CD14-positive monocyte (primary cell): Measurements from ENCODE around the gene AXL. TPM values are rescaled to one million over a fixed set of nuclear protein-coding genes. Genes with fewer than 3 reads are reported as not detected.

Experiments
- DNase-seq, 3 donors: peaks; one replicate each; pipeline ENCODE4 v3.0.0-alpha.2; 2011 to 2022
- H2AFZ ChIP-seq: 2 replicates; pipeline ENCODE4 v1.6.0; 2012; ENCODE audit warnings: mild to moderate bottlenecking, low read depth, low read length, inconsistent platforms; ENCODE audit not compliant: insufficient read depth, poor library complexity, severe bottlenecking
- H3K27ac ChIP-seq, 2 donors: 1 replicate in 1 of 2; 2 replicates in 1 of 2; pipeline ENCODE4 v1.5.1; 2012 to 2013; ENCODE audit warnings: low read length in 2 of 2, control low read depth in 1 of 2, inconsistent platforms in 1 of 2, low read depth in 1 of 2, mild to moderate bottlenecking in 1 of 2
- H3K27me3 ChIP-seq, 2 donors: one replicate each; pipeline versions ENCODE4 v1.6.0 to v1.6.1; 2011 to 2013; ENCODE audit warnings: low read length in 2 of 2; ENCODE audit not compliant: control insufficient read depth in 2 of 2, insufficient read depth in 2 of 2
- H3K36me3 ChIP-seq, 2 donors: replicated peaks in 1 of 2; 1 replicate in 1 of 2; 2 replicates in 1 of 2; pipeline versions ENCODE4 v1.5.1 to v1.6.1; 2012 to 2013; ENCODE audit warnings: low read length in 2 of 2, control low read depth in 1 of 2, inconsistent platforms in 1 of 2, mild to moderate bottlenecking in 1 of 2; ENCODE audit not compliant: insufficient read depth in 2 of 2, control insufficient read depth in 1 of 2
- H3K4me1 ChIP-seq, 2 donors: 1 replicate in 1 of 2; 2 replicates in 1 of 2; pipeline versions ENCODE4 v1.5.1 to v1.6.1; 2012 to 2013; ENCODE audit warnings: low read length in 2 of 2, control low read depth in 1 of 2, inconsistent platforms in 1 of 2, mild to moderate bottlenecking in 1 of 2, moderate library complexity in 1 of 2; ENCODE audit not compliant: insufficient read depth in 2 of 2, control insufficient read depth in 1 of 2
- H3K4me2 ChIP-seq: replicated peaks from 2 replicates; pipeline ENCODE3; 2012; ENCODE audit warnings: low read length, moderate library complexity, mild to moderate bottlenecking; ENCODE audit not compliant: poor library complexity, severe bottlenecking; ENCODE audit errors: extremely low read depth
- H3K4me3 ChIP-seq, 3 experiments: fragments of 200-600 bp in 1 of 3; sonication (generic) in 1 of 3; replicated peaks in 1 of 3; 1 replicate in 2 of 3; 2 replicates in 1 of 3; pipeline ENCODE4 v1.5.1; 2011 to 2013; ENCODE audit warnings: low read length in 3 of 3, mild to moderate bottlenecking in 3 of 3, control low read depth in 2 of 3, low read depth in 2 of 3, inconsistent platforms in 1 of 3, moderate library complexity in 1 of 3
- H3K79me2 ChIP-seq: 2 replicates; pipeline ENCODE4 v1.6.0; 2012; ENCODE audit warnings: mild to moderate bottlenecking, control low read depth, inconsistent platforms, low read length, moderate library complexity; ENCODE audit not compliant: insufficient read depth
- H3K9ac ChIP-seq: 2 replicates; pipeline ENCODE4 v1.6.0; 2017; ENCODE audit warnings: low read length, mild to moderate bottlenecking; ENCODE audit not compliant: insufficient read depth, poor library complexity, severe bottlenecking
- H3K9me3 ChIP-seq, 2 donors: replicated peaks in 1 of 2; 1 replicate in 1 of 2; 2 replicates in 1 of 2; pipeline versions ENCODE4 v1.5.1 to v1.6.1; 2012 to 2013; ENCODE audit warnings: low read length in 2 of 2, control low read depth in 1 of 2; ENCODE audit not compliant: control insufficient read depth in 1 of 2, insufficient read depth in 1 of 2
- H4K20me1 ChIP-seq: 2 replicates; pipeline ENCODE4 v1.6.0; 2012; ENCODE audit warnings: mild to moderate bottlenecking, low read length, control low read depth, moderate library complexity; ENCODE audit not compliant: insufficient read depth
- H3K27ac Mint-ChIP-seq, 7 donors: one replicate each; pipeline ENCODE4 v1.8.0; 2020; ENCODE audit warnings: mild to moderate bottlenecking in 7 of 7, mixed read lengths in 7 of 7, moderate library complexity in 6 of 7, inconsistent platforms in 2 of 7
- H3K27me3 Mint-ChIP-seq, 3 donors: one replicate each; pipeline ENCODE4 v1.8.0; 2021 to 2022; ENCODE audit warnings: low read depth in 3 of 3, mild to moderate bottlenecking in 3 of 3, mixed read lengths in 3 of 3, moderate library complexity in 3 of 3, inconsistent platforms in 1 of 3
- H3K36me3 Mint-ChIP-seq, 2 donors: one replicate each; pipeline ENCODE4 v1.8.0; 2020; ENCODE audit warnings: mixed read lengths in 2 of 2, inconsistent platforms in 1 of 2, mild to moderate bottlenecking in 1 of 2
- H3K4me1 Mint-ChIP-seq: one replicate; pipeline ENCODE4 v1.8.0; 2020; ENCODE audit warnings: mild to moderate bottlenecking, mixed read lengths
- H3K4me3 Mint-ChIP-seq, 2 donors: one replicate each; pipeline ENCODE4 v1.8.0; 2020; ENCODE audit warnings: mild to moderate bottlenecking in 2 of 2, mixed read lengths in 2 of 2, moderate library complexity in 1 of 2
- H3K9me3 Mint-ChIP-seq, 7 donors: one replicate each; pipeline ENCODE4 v1.8.0; 2020 to 2022; ENCODE audit warnings: mixed read lengths in 7 of 7, mild to moderate bottlenecking in 6 of 7, moderate library complexity in 6 of 7, inconsistent platforms in 2 of 7
- CTCF ChIP-seq: fragments of 200-600 bp; IDR thresholded peaks from one replicate; pipeline ENCODE4 v1.8.0; 2022; ENCODE audit warnings: antibody characterized with exemption, mild to moderate bottlenecking
- WGBS: methylation state at CpG from one replicate; pipeline ENCODE4 v1.1.5; 2013; ENCODE audit warnings: missing lambda C conversion rate; ENCODE audit not compliant: insufficient coverage; 5-methylcytosine and 5-hydroxymethylcytosine counted together
- intact Hi-C, 2 donors: fragments of 100-400 bp; cut with micrococcal nuclease; formaldehyde crosslinking; loops; one replicate each; pipeline versions ENCODE4 v1.15.0 to v1.15.1; 2023
- polyA plus RNA-seq, 3 donors: library from polyadenylated mRNA; depleted of rRNA in 1 of 3; unstranded in 2 of 3; stranded (reverse) in 1 of 3; fragments of 300-500 nt in 2 of 3; fragments of >200 nt in 1 of 3; fragmentation: Illumina TruSeq in 2 of 3; gene quantifications; 1 replicate in 2 of 3; 2 replicates in 1 of 3; pipeline ENCODE4 v1.2.3, GENCODE V29; 2012 to 2021

AXL gene
- polyA plus RNA-seq, 3 donors: 0.05 to 0.07 TPM; not detected in 1

- Histone ChIP-seq H4K20me1 (peaks cover 48% of the 10 kb centered on the region), H3K79me2 (peaks cover 60% of the 10 kb centered on the region), H3K4me3 (peak overlapping the region; percentile 84 to 85 (median 85)), H2AFZ (peak overlapping the region; percentile 82), H3K27ac (peak overlapping the region; percentile 83 to 95), H3K4me2 (peak overlapping the region; percentile 83), H3K9ac (peak overlapping the region; percentile 86), H3K4me1 (peaks cover 50 to 64% of the 10 kb centered on the region in 2 donors), H3K36me3 (peaks cover 32 to 47% of the 10 kb centered on the region in 2 donors), H3K9me3 (no peaks in the 10 kb centered on the region), H3K27me3 (no peaks in the 10 kb centered on the region)
- Mint-ChIP-seq H3K4me3 (peak overlapping the region; percentile 95 to 99), H3K9me3 (peaks cover 0 to 3% (median 0%) of the 10 kb centered on the region in 7 donors), H3K36me3 (peaks cover 46 to 61% of the 10 kb centered on the region in 2 donors), H3K27me3 (no peaks in the 10 kb centered on the region), H3K4me1 (peaks cover 72% of the 10 kb centered on the region), H3K27ac (peak overlapping the region; percentile 97 to 100 (median 99))
- peak in 2 of 3 donors; percentile 54 to 70 for DNase-seq
- intact Hi-C loops: loop anchor here (2.0 to 10.0 kb wide), 7 partner anchors 15 to 337 kb away; partner anchors contain the start of gene TGFB1 (in 1 of the 2)
- 2% methylated on average over 19 of the region's 26 CpGs for WGBS
- no peak for TF ChIP-seq CTCF
Measured at GRCh38 chr19:41309180-41310032, 90.4 kb downstream of the AXL start.

GRCh38 chr19:41310033-41310831 lies 91.2 kb downstream of the AXL start, which contains the start of gene CCDC97:
Gene CCDC97, plus strand, starts transcription at chr19:41310172. Its CDS starts 139 bp downstream, at chr19:41310311.
- H3K4me1 ChIP-seq: peaks cover 50 to 64% of the 10 kb centered on the region in 2 donors
- H3K4me1 Mint-ChIP-seq: peaks cover 69% of the 10 kb centered on the region
- peak within 1 kb of the TSS; percentile 84 to 85 (median 85) for H3K4me3 ChIP-seq
- TF ChIP-seq CTCF: no peak
- H3K9me3 Mint-ChIP-seq: peaks cover 0 to 3% (median 0%) of the 10 kb centered on the region in 7 donors
- peak within 1 kb of the TSS; percentile 86 for H3K9ac ChIP-seq
- no peaks in the 10 kb centered on the region for H3K27me3 ChIP-seq
- peak within 1 kb of the TSS; percentile 97 to 100 (median 99) for H3K27ac Mint-ChIP-seq
- WGBS: under 1% methylated on average over 37 of the region's 47 CpGs
- peak within 1 kb of the TSS; percentile 82 for H2AFZ ChIP-seq
- intact Hi-C loops: loop anchor here (2.0 to 5.0 kb wide), 2 partner anchors 15 to 338 kb away; no protein-coding TSS in a partner anchor
- no peaks in the 10 kb centered on the region for H3K27me3 Mint-ChIP-seq
- H3K4me3 Mint-ChIP-seq: peak within 1 kb of the TSS; percentile 95 to 99
- DNase-seq: peak; percentile 84 to 87 (median 86)
- peak within 1 kb of the TSS; percentile 83 to 95 for H3K27ac ChIP-seq
- peaks cover 51% of the 10 kb centered on the region for H4K20me1 ChIP-seq
- H3K36me3 Mint-ChIP-seq: peaks cover 40 to 59% of the 10 kb centered on the region in 2 donors
- peak within 1 kb of the TSS; percentile 83 for H3K4me2 ChIP-seq
- H3K79me2 ChIP-seq: peaks cover 58% of the 10 kb centered on the region
- H3K9me3 ChIP-seq: no peaks in the 10 kb centered on the region
- peaks cover 24 to 47% of the 10 kb centered on the region in 2 donors for H3K36me3 ChIP-seq
